HG03439 (cell line): ENCODE data around the gene GPR137B.

Experiments
- ATAC-seq: cut with Tn5 transposase; IDR thresholded peaks from one replicate; pipeline ENCODE4 v1.9.1; 2021; ENCODE audit warnings: mild to moderate bottlenecking, moderate library complexity; ENCODE audit not compliant: unreplicated experiment

The GPR137B gene

GRCh38 chr1:236251587-236251986 lies 109.2 kb downstream of the GPR137B start:
- no peak for ATAC-seq

- no peak for ATAC-seq
These were observed 110.8 kb downstream of the GPR137B start for GRCh38 chr1:236253119-236253518.

- no peak for ATAC-seq
These were observed 111.7 kb downstream of the GPR137B start for GRCh38 chr1:236253918-236254637.

GRCh38 chr1:236257216-236257615 lies 114.9 kb downstream of the GPR137B start:
- no peak for ATAC-seq

GRCh38 chr1:236258114-236258622 lies 115.8 kb downstream of the GPR137B start:
- no peak for ATAC-seq
